ENCODE data around the gene FNDC1.

GRCh38 chr6:159149641-159150040, 19.6 kb upstream of the FNDC1 start:
- TF ChIP-seq CTCF (IDR thresholded peaks at IDR 0.05; ENCODE audit: low read depth, low read length) (no peak), EZH2phosphoT487 (IDR thresholded peaks at IDR 0.05; ENCODE audit: low read depth) (no peak)

All from OCI-LY3 (cell line).